Hepatocyte (in vitro differentiated cells): ENCODE measurements around the gene GBX1.

Experiments used
- EZH2 ChIP-seq: fragments of 200-600 bp; sonication (generic); IDR thresholded peaks from 2 replicates; pipeline ENCODE4 v1.6.1; 2016; ENCODE audit warnings: antibody characterized with exemption, mild to moderate bottlenecking, borderline replicate concordance
- EZH2phosphoT487 ChIP-seq: fragments of 200-600 bp; sonication (generic); IDR thresholded peaks from one replicate; pipeline ENCODE4 v1.6.1; 2018; ENCODE audit warnings: antibody characterized with exemption, mild to moderate bottlenecking, low read depth, moderate library complexity; ENCODE audit not compliant: unreplicated experiment, severe bottlenecking
- TF ChIP-seq, protein P1 (sequence below): fragments of 200-600 bp; sonication (generic); IDR thresholded peaks from 2 replicates; pipeline ENCODE4 v1.5.1; 2016; ENCODE audit warnings: antibody characterized with exemption, mild to moderate bottlenecking; ENCODE audit not compliant: poor library complexity

GRCh38 chr7:151185762-151186639 lies 18.5 kb upstream of the GBX1 start:
- TF ChIP-seq, protein P1, sequence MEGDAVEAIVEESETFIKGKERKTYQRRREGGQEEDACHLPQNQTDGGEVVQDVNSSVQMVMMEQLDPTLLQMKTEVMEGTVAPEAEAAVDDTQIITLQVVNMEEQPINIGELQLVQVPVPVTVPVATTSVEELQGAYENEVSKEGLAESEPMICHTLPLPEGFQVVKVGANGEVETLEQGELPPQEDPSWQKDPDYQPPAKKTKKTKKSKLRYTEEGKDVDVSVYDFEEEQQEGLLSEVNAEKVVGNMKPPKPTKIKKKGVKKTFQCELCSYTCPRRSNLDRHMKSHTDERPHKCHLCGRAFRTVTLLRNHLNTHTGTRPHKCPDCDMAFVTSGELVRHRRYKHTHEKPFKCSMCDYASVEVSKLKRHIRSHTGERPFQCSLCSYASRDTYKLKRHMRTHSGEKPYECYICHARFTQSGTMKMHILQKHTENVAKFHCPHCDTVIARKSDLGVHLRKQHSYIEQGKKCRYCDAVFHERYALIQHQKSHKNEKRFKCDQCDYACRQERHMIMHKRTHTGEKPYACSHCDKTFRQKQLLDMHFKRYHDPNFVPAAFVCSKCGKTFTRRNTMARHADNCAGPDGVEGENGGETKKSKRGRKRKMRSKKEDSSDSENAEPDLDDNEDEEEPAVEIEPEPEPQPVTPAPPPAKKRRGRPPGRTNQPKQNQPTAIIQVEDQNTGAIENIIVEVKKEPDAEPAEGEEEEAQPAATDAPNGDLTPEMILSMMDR = no peak
- TF ChIP-seq EZH2 = no peak
- TF ChIP-seq EZH2phosphoT487 = no peak
